H1 (cell line): ENCODE results near the gene MAGI3. TPM values are rescaled to one million over a fixed set of nuclear protein-coding genes. Genes with fewer than 3 reads are reported as not detected.

Experiments used
- FOSL1 ChIP-seq: IDR thresholded peaks from 2 replicates; pipeline ENCODE4 v1.6.1; 2011; ENCODE audit warnings: mild to moderate bottlenecking, low read depth, low read length, moderate library complexity; ENCODE audit not compliant: insufficient read depth
- JUND ChIP-seq: IDR thresholded peaks from 2 replicates; pipeline ENCODE4 v1.6.1; 2011; ENCODE audit warnings: mild to moderate bottlenecking, improper control_type of control experiment, low read length
- KDM4A ChIP-seq: IDR thresholded peaks from one replicate; pipeline ENCODE4 v1.7.1; 2012; ENCODE audit warnings: low read depth, mild to moderate bottlenecking, moderate library complexity, low read length, inconsistent platforms; ENCODE audit not compliant: severe bottlenecking
- POLR2A ChIP-seq, 2 experiments: IDR thresholded peaks; 1 replicate in 1 of 2; 2 replicates in 1 of 2; pipeline ENCODE4 v1.6.1; 2011; ENCODE audit warnings: low read depth in 2 of 2, low read length in 2 of 2, mild to moderate bottlenecking in 2 of 2; ENCODE audit errors: control extremely low read depth in 1 of 2
- RAD21 ChIP-seq, 2 experiments: IDR thresholded peaks in 1 of 2; conservative IDR thresholded peaks in 1 of 2; 2 replicates each; pipeline ENCODE4 v1.6.1; 2011; ENCODE audit warnings: low read depth in 2 of 2, low read length in 2 of 2, improper control_type of control experiment in 1 of 2, inconsistent platforms in 1 of 2, mild to moderate bottlenecking in 1 of 2, moderate library complexity in 1 of 2
- SIRT6 ChIP-seq: IDR thresholded peaks from one replicate; pipeline ENCODE4 v1.7.1; 2012; ENCODE audit warnings: low read length, inconsistent platforms
- SP2 ChIP-seq: IDR thresholded peaks from 2 replicates; pipeline ENCODE4 v1.6.1; 2012; ENCODE audit warnings: mild to moderate bottlenecking, low read length, inconsistent platforms
- TAF7 ChIP-seq: optimal IDR thresholded peaks from 2 replicates; pipeline ENCODE3; 2011; ENCODE audit warnings: low read depth, mild to moderate bottlenecking, inconsistent platforms, low read length, moderate library complexity, borderline replicate concordance
- TCF12 ChIP-seq: IDR thresholded peaks from 2 replicates; pipeline ENCODE4 v1.6.1; 2011; ENCODE audit warnings: low read depth, mild to moderate bottlenecking, low read length
- polyA plus RNA-seq, 7 experiments: library from polyadenylated mRNA; depleted of rRNA in 3 of 7; stranded (reverse) in 5 of 7; unstranded in 2 of 7; fragments of >200 nt in 5 of 7; fragments of 200-250 nt in 2 of 7; gene quantifications; 1 replicate in 5 of 7; 2 replicates in 1 of 7; 4 replicates in 1 of 7; pipeline versions ENCODE4 v1.2.1 to v1.2.3, GENCODE V29; 2011 to 2013; ENCODE audit warnings: missing spikeins in 2 of 7, mixed read lengths in 2 of 7
- total RNA-seq: library from RNA; stranded (reverse); fragmentation: NEBNext Ultra II Directional; extraction: Animal tissue kit (Norgen Biotek cat#: 25700); gene quantifications from 2 replicates; pipeline ENCODE4 v1.2.1, GENCODE V29; 2021

MAGI3 gene
- total and polyA plus RNA-seq, 2 of the 8 experiments (the other 6 are each of a cell fraction or from before 2014, with no cell fraction given) = 2.3 to 7.8 TPM

DNA sequence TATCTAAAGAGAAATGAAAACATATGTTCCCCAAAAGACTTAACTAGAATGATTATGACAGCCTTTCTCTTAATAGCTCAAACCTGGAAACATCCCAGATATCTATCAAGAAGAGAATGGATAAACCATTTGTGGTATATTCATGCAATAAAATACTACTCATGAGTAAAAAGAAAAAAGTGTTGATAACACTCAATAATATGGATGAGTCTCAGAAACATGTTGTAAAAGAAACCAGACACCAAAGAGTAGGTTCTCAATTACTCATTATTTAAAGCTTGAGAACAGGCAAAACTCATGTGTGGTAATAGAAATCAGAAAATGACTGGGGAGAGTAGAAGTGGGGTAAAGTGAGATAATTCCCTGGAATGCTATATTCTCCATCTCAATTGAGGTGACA lies 214.8 kb downstream of the MAGI3 start (continued):
- TF ChIP-seq POLR2A (IDR thresholded peaks at IDR 0.05; ENCODE audit: control extremely low read depth in 1 of 2, low read depth in 2 of 2, low read length in 2 of 2) (no peak), RAD21 (IDR thresholded peaks at IDR 0.05 in 1 of 2, conservative IDR thresholded peaks at IDR 0.05 in 1 of 2; ENCODE audit: low read depth in 2 of 2, low read length in 2 of 2) (no peak), SP2 (no peak), JUND (no peak), KDM4A (no peak), TCF12 (no peak), SIRT6 (no peak), TAF7 (no peak), FOSL1 (no peak)
